Activated CD4-positive, alpha-beta T cell treated with anti-CD3 and anti-CD28 coated beads, Interleukin-2, Interleukin-4, amounts not matched to agents 100 ng/mL and 50 ng/mL, durations not matched to agents 16 hours and 8 hours (primary cell): ENCODE data around the gene IRX1.
A peak's percentile ranks its signal among the peaks of the same experiment; 100 is the strongest.

Source experiments
- DNase-seq: peaks from one replicate; pipeline ENCODE4 v3.0.0-alpha.2; 2020; ENCODE audit warnings: low spot score

Gene IRX1

GRCh38 chr5:3600106-3601060 lies 4.8 kb downstream of the IRX1 start:
- no peak for DNase-seq

- DNase-seq: no peak
Observed at GRCh38 chr5:3601061-3601710, 5.6 kb downstream of the IRX1 start.

- no peak for DNase-seq
Observed at GRCh38 chr5:3601911-3602782, 6.5 kb downstream of the IRX1 start.

GRCh38 chr5:3602785-3603502 lies 7.3 kb downstream of the IRX1 start:
- DNase-seq: peak; percentile 13

DNA sequence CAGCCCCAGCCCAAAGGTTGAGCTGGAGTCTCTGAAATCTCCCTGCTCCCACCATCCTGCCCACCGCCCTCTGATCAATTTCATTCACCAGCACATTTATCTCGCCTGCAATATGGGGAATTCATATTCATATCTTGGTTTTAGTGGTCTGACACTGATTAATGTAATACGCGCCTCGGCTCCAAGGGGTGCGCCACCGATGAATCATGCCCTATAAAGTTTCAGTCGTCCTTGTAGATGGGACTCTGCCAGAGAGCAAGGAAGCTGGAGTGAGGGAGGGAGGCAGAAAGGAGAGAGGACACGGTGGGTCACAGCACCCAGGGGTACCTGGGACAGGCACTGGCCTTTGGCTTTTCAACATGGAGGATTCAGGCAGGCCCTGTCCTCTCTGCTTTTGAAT lies 8.9 kb downstream of the IRX1 start:
- DNase-seq: no peak

- DNase-seq: no peak
Observed at GRCh38 chr5:3605298-3606010, 9.8 kb downstream of the IRX1 start.

DNA sequence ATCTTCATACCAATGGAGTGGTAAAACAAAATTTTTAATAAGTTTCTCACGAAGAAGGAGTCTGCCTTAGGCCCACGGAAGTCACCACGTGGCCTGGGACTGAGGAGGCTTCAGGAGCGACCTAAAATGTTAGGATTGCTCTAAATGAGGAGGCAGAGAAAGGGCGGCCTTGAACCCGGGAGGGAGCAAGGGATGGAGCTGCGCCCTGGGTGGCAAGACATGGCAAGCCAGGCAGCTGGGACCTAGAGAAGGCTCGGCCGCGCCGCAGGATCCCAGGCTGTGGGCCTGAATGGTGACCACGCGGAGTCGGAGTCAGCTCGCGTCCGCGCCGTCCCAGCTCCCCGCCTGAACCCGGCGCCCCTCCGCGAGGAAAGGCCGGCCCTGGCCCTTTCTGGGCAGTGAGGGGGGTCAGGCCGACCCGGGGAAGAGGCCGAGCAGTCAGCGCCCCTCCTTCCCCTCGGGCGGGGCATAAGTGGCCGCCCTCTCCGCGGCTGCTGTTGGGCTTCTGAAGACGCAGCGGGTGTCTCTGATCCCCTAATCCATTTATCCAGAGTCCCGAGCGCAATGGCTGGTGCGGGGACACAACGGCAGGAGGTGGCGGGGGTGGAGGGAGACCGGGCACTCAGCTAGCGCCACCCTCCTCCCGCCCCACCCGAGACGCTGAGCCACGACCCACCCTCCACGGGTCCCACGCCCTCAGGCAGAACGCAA lies 10.6 kb downstream of the IRX1 start:
- no peak for DNase-seq

DNA sequence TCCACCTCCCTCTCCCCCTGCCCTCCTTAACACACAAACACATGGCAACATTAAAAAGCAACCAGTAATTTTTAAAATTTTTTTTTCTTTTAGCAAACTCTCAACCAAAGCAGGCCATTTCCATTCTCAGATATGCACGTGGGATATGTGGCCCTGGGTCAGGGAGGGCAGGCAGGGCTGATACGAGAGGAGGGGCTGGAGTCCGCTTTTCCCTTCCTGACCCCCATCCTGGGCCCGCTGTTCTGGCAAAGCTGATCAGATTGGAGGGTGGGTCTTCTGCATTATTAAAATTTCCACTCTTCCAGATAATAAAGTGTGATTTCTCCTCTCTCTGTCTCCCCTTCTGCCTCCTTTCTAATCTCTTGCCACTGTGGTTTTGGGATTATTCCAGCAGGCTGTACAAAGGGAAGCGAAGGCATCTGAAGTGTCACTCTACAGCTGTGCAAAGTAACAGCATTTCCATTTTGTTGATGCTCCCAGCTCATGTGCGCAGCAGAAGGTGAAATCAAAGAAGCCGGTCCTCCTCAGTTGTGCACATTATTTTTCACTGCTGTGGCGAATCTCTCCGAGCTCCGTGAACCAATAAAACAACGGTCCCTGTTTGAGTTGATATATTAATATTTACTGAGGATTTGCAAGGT lies 12.0 kb downstream of the IRX1 start:
- DNase-seq: no peak

DNA sequence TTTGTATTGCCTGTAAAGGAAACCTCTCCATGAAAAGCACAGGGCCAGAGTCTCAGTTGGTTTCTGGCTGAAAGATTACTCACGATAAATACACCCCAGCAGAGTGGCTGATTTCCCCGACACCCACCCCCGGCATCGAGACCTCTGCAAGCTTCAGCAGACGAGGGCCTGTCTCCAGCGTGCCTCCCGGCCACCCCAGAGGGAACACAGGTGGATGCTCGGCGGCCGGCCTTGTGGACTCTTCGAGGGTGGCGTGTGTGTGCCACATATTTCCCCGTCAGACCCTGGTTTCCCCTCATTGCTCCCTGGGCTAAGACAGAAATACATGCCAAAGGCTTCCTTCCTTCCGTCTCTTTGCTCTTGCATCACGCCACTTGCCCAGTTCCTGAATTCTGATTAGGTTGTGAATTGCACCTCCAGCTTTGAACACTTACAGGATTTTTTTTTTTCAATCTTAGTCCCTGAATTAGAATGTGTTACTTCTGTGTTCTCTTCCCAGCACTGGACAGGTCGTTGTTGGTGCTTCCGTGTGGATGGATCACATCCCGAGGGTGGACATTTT lies 13.6 kb downstream of the IRX1 start:
- DNase-seq: no peak

DNA sequence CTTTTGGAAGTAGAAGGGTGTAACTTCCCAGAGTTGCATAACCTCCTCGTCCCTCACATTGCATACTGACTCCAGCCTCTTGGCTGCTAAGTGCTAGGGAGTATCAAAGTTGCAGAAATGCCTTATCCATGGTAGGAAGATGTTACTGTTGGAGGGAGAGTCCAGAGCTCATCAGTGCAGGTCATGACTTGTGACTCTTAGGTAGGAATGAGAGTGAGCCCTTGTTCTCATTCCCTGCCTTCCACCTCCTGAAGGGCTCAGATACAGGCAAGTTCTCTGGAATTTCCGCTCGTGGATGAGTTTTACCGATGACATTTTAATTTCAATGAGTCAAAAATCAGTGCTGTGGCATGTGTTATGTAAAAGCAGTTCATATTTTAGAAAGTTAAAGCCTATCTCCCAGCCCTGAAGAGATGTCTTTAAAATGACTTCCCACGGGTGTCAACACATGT lies 17.0 kb downstream of the IRX1 start:
- DNase-seq: no peak

DNA sequence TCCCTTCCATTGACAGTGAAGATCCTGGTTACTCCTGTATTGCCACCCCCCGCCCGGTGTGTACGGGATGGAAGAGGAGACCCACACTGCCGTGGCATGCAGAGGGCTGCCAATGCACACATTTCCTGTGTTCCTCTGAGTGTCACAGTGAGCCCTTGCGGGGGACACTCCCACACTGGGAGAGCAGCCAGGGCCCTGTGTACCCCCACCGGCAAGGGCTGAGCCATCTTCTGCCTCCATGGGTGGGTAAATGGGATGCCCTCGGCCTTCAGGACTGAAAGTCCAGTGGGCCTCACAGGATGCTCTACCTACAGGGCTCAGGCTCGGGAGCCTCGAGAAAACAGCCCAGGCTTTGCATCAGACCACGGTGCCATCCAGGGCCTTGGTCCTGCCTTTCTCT lies 18.1 kb downstream of the IRX1 start:
- DNase-seq: no peak

- no peak for DNase-seq
Observed at GRCh38 chr5:3615217-3615616, 19.6 kb downstream of the IRX1 start.

DNA sequence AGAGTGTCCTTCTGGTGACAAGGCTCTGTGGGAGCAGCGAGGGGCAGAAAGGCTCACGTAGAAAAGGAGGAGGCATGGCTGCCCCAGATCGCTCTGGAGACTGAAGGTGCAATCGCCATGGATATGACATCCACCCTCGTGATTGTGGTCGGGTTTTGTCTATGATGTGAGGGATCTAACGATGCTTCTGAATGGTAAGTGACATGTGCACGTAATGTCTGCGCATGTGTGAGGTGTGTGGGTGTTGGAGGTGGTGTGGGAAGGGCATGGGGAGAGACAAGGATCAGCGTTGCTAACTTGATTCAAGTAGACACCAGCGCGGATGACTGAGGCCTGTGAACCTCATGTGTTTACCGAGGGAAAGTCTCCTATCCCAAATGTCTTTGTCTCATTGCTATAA lies 20.2 kb downstream of the IRX1 start:
- no peak for DNase-seq

DNA sequence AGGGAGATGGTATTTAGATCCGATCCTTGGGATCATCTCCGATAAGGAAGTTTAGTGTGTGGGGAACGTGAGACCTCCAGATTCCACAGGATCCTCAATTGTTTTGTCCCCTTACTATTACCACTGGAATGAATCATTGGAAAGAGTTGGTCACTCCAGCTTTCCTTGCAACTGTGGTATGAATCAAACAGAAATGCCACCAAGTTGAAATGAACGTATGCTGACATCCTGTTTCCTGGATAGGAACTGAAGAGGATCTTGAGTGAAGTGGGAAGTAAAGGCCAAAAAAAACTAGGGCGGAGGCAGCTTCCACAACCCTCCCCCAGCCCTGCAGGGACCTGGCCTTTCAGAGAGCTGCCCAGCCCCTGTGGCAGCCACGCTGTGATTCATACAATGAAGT lies 23.9 kb downstream of the IRX1 start:
- no peak for DNase-seq

- no peak for DNase-seq
Observed at GRCh38 chr5:3622961-3623360, 27.3 kb downstream of the IRX1 start.

- DNase-seq: no peak
Observed at GRCh38 chr5:3625626-3626025, 30.0 kb downstream of the IRX1 start.

DNA sequence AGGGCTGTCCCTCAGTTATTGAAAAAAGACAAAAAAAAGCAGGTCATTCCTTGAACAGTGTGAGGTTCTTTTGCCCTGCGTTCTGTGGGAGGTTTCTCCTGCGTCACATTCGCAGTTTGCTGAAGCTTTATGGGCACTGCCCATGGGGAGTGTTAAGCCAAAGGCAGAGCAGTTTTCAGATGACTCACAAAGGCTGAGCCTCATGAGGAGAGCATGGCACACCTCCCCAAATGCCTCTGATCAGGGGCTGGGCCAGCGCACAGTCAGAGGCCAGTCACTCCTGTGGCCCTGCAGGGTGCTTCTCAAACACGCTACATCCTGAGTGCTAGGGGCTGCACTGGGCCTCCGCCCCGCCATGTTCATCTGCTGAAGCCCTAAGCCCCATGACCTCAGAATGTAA lies 38.4 kb downstream of the IRX1 start:
- no peak for DNase-seq

DNA sequence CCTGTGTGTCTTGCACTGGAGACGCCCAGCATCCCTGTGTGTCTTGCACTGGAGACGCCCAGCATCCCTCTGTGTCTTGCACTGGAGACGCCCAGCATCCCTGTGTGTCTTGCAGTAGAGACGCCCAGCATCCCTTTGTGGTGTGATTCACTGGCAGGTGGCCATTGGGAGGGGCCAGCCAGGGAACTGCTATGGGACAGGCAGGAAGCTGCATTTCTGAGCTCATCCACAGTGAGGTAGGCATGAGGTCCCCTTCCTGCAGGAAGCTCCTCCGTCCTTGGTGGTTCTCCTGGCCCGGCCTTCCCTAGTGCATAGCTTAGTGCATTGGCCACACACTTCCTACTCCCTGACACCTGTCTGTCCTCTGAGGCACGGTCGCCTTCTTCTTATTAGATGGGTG lies 43.5 kb downstream of the IRX1 start:
- no peak for DNase-seq

- no peak for DNase-seq
Observed at GRCh38 chr5:3642231-3642630, 46.6 kb downstream of the IRX1 start.

GRCh38 chr5:3650320-3650719 lies 54.7 kb downstream of the IRX1 start:
- no peak for DNase-seq
